T-cell (primary cell): ENCODE data around the gene RNGTT. TPM values are rescaled to one million over a fixed set of nuclear protein-coding genes. Genes with fewer than 3 reads are reported as not detected.
"Not testable (repeated sequence)": the region's sequence is repeated elsewhere in the genome, so short reads cannot be mapped to it uniquely, and the experiment has no call there.

Source experiments
- ATAC-seq, 4 experiments: fragments of 200-7000 bp in 3 of 4; fragments of 150-1000 bp in 1 of 4; cut with Tn5 transposase; replicated peaks in 1 of 4; 1 replicate in 3 of 4; 2 replicates in 1 of 4; pipeline ENCODE4 v1.10.0; 2021; ENCODE audit warnings: moderate library complexity in 3 of 4, mild to moderate bottlenecking in 2 of 4, moderate number of reproducible peaks in 1 of 4
- CTCF ChIA-PET, 2 donors: fragments of 300-600 bp; sonication (Branson Sonifier 250); formaldehyde crosslinking; loops; one replicate each; lab custom pipeline; 2022; ENCODE audit warnings: antibody characterized with exemption in 2 of 2; lab: Charles Lee
- POLR2A ChIA-PET, 2 donors: fragments of 300-600 bp; sonication (Branson Sonifier 250); formaldehyde crosslinking; loops; one replicate each; lab custom pipeline; 2022; ENCODE audit warnings: antibody characterized with exemption in 2 of 2; lab: Charles Lee
- DNase-seq, 35 experiments: peaks; one replicate each; pipeline versions ENCODE4 v3.0.0 to v3.0.0-alpha.2; 2013 to 2023
- H3K27ac ChIP-seq: one replicate; pipeline ENCODE4 v1.5.1; 2013; ENCODE audit warnings: low read length
- H3K27me3 ChIP-seq, 2 experiments: replicated peaks in 1 of 2; 1 replicate in 1 of 2; 2 replicates in 1 of 2; pipeline versions ENCODE4 v1.6.1 to v1.7.0; 2013; ENCODE audit warnings: low read length in 1 of 2, mixed read lengths in 1 of 2; ENCODE audit not compliant: control insufficient read depth in 2 of 2, insufficient read depth in 2 of 2; ENCODE audit errors: extremely low read depth in 1 of 2
- H3K36me3 ChIP-seq, 2 donors: 1 replicate in 1 of 2; 2 replicates in 1 of 2; pipeline versions ENCODE4 v1.6.1 to v1.7.0; 2013; ENCODE audit warnings: low read length in 1 of 2; ENCODE audit not compliant: control insufficient read depth in 2 of 2, insufficient read depth in 1 of 2; ENCODE audit errors: extremely low read depth in 1 of 2
- H3K4me1 ChIP-seq, 2 experiments: 1 replicate in 1 of 2; 2 replicates in 1 of 2; pipeline versions ENCODE4 v1.6.1 to v1.7.0; 2013; ENCODE audit warnings: low read length in 2 of 2, mixed read lengths in 1 of 2; ENCODE audit not compliant: insufficient read depth in 2 of 2, control insufficient read depth in 1 of 2; ENCODE audit errors: extremely low read depth in 1 of 2
- H3K4me3 ChIP-seq, 2 donors: 1 replicate in 1 of 2; 2 replicates in 1 of 2; pipeline versions ENCODE4 v1.5.1 to v1.7.0; 2013; ENCODE audit warnings: mild to moderate bottlenecking in 2 of 2, low read length in 1 of 2, moderate library complexity in 1 of 2; ENCODE audit not compliant: control insufficient read depth in 1 of 2; ENCODE audit errors: extremely low read depth in 1 of 2
- H3K9me3 ChIP-seq: 2 replicates; pipeline ENCODE4 v1.7.0; 2013
- H3K27ac Mint-ChIP-seq, 2 donors: one replicate each; pipeline ENCODE4 v1.8.0; 2020 to 2021; ENCODE audit warnings: mild to moderate bottlenecking in 2 of 2, mixed read lengths in 2 of 2
- H3K27me3 Mint-ChIP-seq, 2 donors: one replicate each; pipeline ENCODE4 v1.8.0; 2021 to 2022; ENCODE audit warnings: mixed read lengths in 2 of 2
- H3K36me3 Mint-ChIP-seq: one replicate; pipeline ENCODE4 v1.8.0; 2021; ENCODE audit warnings: mixed read lengths
- H3K4me1 Mint-ChIP-seq, 3 donors: one replicate each; pipeline ENCODE4 v1.8.0; 2020 to 2022; ENCODE audit warnings: mixed read lengths in 3 of 3, mild to moderate bottlenecking in 1 of 3
- H3K4me3 Mint-ChIP-seq, 3 donors: one replicate each; pipeline ENCODE4 v1.8.0; 2020 to 2022; ENCODE audit warnings: mild to moderate bottlenecking in 3 of 3, mixed read lengths in 3 of 3, moderate library complexity in 3 of 3
- H3K9me3 Mint-ChIP-seq, 3 donors: one replicate each; pipeline ENCODE4 v1.8.0; 2020 to 2022; ENCODE audit warnings: mixed read lengths in 3 of 3
- WGBS: methylation state at CpG from one replicate; pipeline ENCODE4 v1.1.5; 2013; ENCODE audit warnings: missing lambda C conversion rate; ENCODE audit not compliant: insufficient coverage; 5-methylcytosine and 5-hydroxymethylcytosine counted together
- total RNA-seq, 35 experiments: library from RNA in 6 of 35; stranded (reverse) in 6 of 35; fragments of 120-200 nt in 1 of 35; gene quantifications; one replicate each; pipeline versions ENCODE4 v1.2.1 to v1.2.4 and lab custom pipeline; 2013 to 2026

Gene RNGTT
- total RNA-seq, 5 donors from 2014 or later (not counting 1 experiment from before 2014, with no cell fraction given): 16.6 to 22.2 (median 17.5) TPM

DNA sequence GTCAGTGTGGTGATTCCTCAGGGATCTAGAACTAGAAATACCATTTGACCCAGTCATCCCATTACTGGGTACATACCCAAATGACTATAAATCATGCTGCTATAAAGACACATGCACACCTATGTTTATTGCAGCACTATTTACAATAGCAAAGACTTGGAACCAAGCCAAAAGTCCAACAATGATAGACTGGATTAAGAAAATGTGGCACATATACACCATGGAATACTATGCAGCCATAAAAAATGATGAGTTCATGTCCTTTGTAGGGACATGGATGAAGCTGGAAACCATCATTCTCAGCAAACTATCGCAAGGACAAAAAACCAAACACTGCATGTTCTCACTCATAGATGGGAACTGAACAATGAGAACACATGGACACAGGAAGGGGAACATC, 247.0 kb downstream of the RNGTT start:
- H3K9me3 ChIP-seq, CTCF ChIA-PET, POLR2A ChIA-PET, H3K4me3 Mint-ChIP-seq, ATAC-seq, H3K4me1 Mint-ChIP-seq, H3K9me3 Mint-ChIP-seq, H3K36me3 ChIP-seq, H3K27ac Mint-ChIP-seq, H3K4me3 ChIP-seq, H3K27ac ChIP-seq, H3K27me3 ChIP-seq, H3K27me3 Mint-ChIP-seq, H3K4me1 ChIP-seq, DNase-seq: not testable (repeated sequence)
- no CpG with 5 or more reads among the region's 1 CpG for WGBS
- peaks cover 34% of the 10 kb centered on the region for H3K36me3 Mint-ChIP-seq

DNA sequence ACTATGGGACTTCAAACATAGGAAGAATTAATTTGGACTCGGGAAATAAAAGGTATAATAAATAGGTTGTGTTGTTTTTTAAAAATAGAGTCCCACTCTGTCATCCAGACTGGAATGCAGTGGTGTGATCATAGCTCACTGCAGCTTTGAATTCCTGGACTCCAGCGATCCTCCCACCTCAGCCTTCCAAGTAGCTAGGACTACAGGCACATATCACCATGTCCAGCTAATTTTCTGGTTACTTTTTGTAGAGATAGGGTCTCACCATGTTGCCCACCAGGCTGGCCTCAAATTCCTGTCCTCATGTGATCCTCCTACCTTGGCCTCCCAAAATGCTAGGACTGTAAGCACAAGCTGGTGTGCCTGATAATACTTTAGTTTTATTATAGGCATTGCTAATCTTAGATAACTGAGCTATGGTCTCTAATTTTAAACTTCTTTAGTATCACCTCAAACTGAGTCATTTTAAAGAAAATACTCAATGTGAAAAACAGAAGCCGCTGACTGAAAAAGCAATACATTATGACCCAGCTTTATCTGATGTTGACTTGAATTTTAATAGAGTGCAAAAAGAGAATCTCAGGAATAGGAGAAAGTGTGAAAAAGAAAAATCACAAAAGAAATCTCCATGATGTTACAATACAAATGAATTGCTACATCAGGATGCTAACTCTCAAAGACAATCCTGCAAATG, 251.0 kb downstream of the RNGTT start:
- H3K36me3 Mint-ChIP-seq: peaks cover 21% of the 10 kb centered on the region
- CTCF ChIA-PET: no interaction called here
- peaks cover 3 to 5% (median 3%) of the 10 kb centered on the region in 3 donors for H3K9me3 Mint-ChIP-seq
- Histone ChIP-seq H3K27me3 (no peaks in the 10 kb centered on the region), H3K27ac (no peak overlapping the region), H3K9me3 (no peaks in the 10 kb centered on the region), H3K4me1 (no peaks in the 10 kb centered on the region), H3K36me3 (no peaks in the 10 kb centered on the region), H3K4me3 (no peak overlapping the region)
- H3K27me3 Mint-ChIP-seq: no peaks in the 10 kb centered on the region
- H3K4me1 Mint-ChIP-seq: peaks cover 0 to 6% (median 0%) of the 10 kb centered on the region in 3 donors
- H3K4me3 Mint-ChIP-seq: no peak overlapping the region
- ATAC-seq (no peak), DNase-seq (no peak)
- no CpG with 5 or more reads among the region's 3 CpGs for WGBS
- POLR2A ChIA-PET: no interaction called here
- no peak overlapping the region for H3K27ac Mint-ChIP-seq

- Mint-ChIP-seq H3K36me3 (peaks cover 9% of the 10 kb centered on the region), H3K27me3 (no peaks in the 10 kb centered on the region), H3K4me3 (no peak overlapping the region), H3K4me1 (peaks cover 3 to 10% (median 8%) of the 10 kb centered on the region in 3 donors), H3K9me3 (peaks cover 0 to 3% (median 0%) of the 10 kb centered on the region in 3 donors), H3K27ac (no peak overlapping the region)
- H3K27me3 ChIP-seq: no peaks in the 10 kb centered on the region
- POLR2A ChIA-PET: no interaction called here
- H3K4me1 ChIP-seq: no peaks in the 10 kb centered on the region
- no CpG with 5 or more reads among the region's 1 CpG for WGBS
- ATAC-seq: no peak
- DNase-seq: no peak
- no peak overlapping the region for H3K27ac ChIP-seq
- H3K36me3 ChIP-seq: no peaks in the 10 kb centered on the region
- CTCF ChIA-PET: no interaction called here
- H3K9me3 ChIP-seq: no peaks in the 10 kb centered on the region
- no peak overlapping the region for H3K4me3 ChIP-seq
Observed at GRCh38 chr6:88709819-88710246, 253.6 kb downstream of the RNGTT start.

- Mint-ChIP-seq H3K4me3 (no peak overlapping the region), H3K27ac (peak overlapping the region in 1 of 2 donors; percentile 52), H3K9me3 (peaks cover 0 to 1% (median under 1%) of the 10 kb centered on the region in 3 donors), H3K4me1 (peaks cover 3 to 10% (median 8%) of the 10 kb centered on the region in 3 donors), H3K36me3 (peaks cover 11% of the 10 kb centered on the region), H3K27me3 (no peaks in the 10 kb centered on the region)
- Histone ChIP-seq H3K27me3 (no peaks in the 10 kb centered on the region), H3K27ac (no peak overlapping the region), H3K4me1 (no peaks in the 10 kb centered on the region), H3K36me3 (no peaks in the 10 kb centered on the region), H3K9me3 (no peaks in the 10 kb centered on the region), H3K4me3 (no peak overlapping the region)
- CTCF ChIA-PET: interaction anchor here in 1 of 2 donors (0.5 kb wide), 1 partner anchor 9 kb away, joined by 3 read pairs; no protein-coding TSS in a partner anchor
- DNase-seq (no peak), ATAC-seq (no peak)
- 97% methylated on average over 3 of the region's 3 CpGs for WGBS
- POLR2A ChIA-PET: no interaction called here
Observed at GRCh38 chr6:88708197-88708744, 255.1 kb downstream of the RNGTT start.

DNA sequence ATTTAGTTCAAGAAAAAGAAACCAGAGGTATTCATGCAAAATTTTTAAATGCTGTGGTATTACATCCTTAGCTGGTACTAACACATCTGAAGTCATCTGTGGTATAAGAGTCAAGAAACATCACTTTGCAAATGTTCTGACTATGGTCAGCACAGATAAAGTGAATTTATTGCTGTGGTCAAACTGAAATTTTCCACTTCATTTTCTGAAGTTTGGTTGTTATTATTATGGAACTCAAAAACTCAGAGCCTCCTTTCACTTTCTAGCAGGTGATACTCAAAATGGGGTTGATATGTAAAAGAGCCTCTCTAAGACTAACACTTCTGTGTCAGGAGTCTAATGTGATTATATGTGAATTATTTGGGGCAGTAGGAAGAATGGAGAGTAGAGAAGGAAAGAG, 257.8 kb downstream of the RNGTT start:
- Mint-ChIP-seq H3K4me1 (peaks cover 5 to 18% (median 13%) of the 10 kb centered on the region in 3 donors), H3K9me3 (peaks cover 0 to 8% (median 1%) of the 10 kb centered on the region in 3 donors), H3K27ac (peak overlapping the region in 1 of 2 donors; percentile 56), H3K4me3 (no peak overlapping the region), H3K36me3 (peaks cover 16% of the 10 kb centered on the region), H3K27me3 (no peaks in the 10 kb centered on the region)
- no peak for DNase-seq
- ChIA-PET CTCF (interaction anchor here in 1 of 2 donors (0.6 kb wide), 1 partner anchor 1328 kb away, joined by 4 read pairs; no protein-coding TSS in a partner anchor), POLR2A (no interaction called here)
- ATAC-seq: no peak
- H3K4me3 ChIP-seq: no peak overlapping the region
- no peaks in the 10 kb centered on the region for H3K9me3 ChIP-seq
- no peaks in the 10 kb centered on the region for H3K4me1 ChIP-seq
- no peak overlapping the region for H3K27ac ChIP-seq
- no peaks in the 10 kb centered on the region for H3K27me3 ChIP-seq
- H3K36me3 ChIP-seq: no peaks in the 10 kb centered on the region

DNA sequence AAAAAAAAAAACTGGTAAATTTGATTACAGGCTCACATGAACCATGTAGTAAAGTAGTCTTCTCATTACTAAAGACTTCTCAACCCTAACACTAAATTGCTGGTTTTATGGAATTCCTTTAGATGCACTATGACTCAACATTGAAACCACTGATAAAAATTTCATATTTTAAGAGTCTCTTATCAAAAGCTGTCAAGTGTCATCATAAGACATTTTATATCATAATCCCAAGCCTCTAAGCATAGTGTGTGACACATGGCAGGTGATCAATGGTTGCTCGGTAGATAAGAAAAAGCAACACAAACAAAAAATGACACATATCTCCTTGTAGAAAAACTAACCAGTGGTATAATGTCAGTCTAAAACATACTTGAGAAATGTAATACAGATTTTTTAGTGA, 258.4 kb downstream of the RNGTT start:
- Histone ChIP-seq H3K27me3 (no peaks in the 10 kb centered on the region), H3K36me3 (no peaks in the 10 kb centered on the region), H3K27ac (no peak overlapping the region), H3K4me3 (no peak overlapping the region), H3K9me3 (no peaks in the 10 kb centered on the region), H3K4me1 (no peaks in the 10 kb centered on the region)
- ATAC-seq (no peak), DNase-seq (no peak)
- Mint-ChIP-seq H3K9me3 (peaks cover 0 to 8% (median 1%) of the 10 kb centered on the region in 3 donors), H3K36me3 (peaks cover 16% of the 10 kb centered on the region), H3K4me1 (peaks cover 9 to 15% (median 13%) of the 10 kb centered on the region in 3 donors), H3K4me3 (no peak overlapping the region), H3K27me3 (no peaks in the 10 kb centered on the region), H3K27ac (no peak overlapping the region)
- ChIA-PET POLR2A (no interaction called here), CTCF (interaction anchor here in 1 of 2 donors (0.6 kb wide), 2 partner anchors 25 to 1328 kb away, joined by 4 to 6 read pairs; no protein-coding TSS in a partner anchor)
- WGBS: no CpG with 5 or more reads among the region's 1 CpG
